GM11168 (cell line): Measurements from ENCODE around the gene CYSTM1.

Experiments used
- in situ Hi-C: fragments of 300-500 bp; cut with MboI; formaldehyde crosslinking; loops from one replicate; pipeline ENCODE4 v1.12.0; 2022; ENCODE audit warnings: low sequenced_read_pairs; ENCODE audit not compliant: unreplicated experiment

The CYSTM1 gene, protein sequence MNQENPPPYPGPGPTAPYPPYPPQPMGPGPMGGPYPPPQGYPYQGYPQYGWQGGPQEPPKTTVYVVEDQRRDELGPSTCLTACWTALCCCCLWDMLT

DNA sequence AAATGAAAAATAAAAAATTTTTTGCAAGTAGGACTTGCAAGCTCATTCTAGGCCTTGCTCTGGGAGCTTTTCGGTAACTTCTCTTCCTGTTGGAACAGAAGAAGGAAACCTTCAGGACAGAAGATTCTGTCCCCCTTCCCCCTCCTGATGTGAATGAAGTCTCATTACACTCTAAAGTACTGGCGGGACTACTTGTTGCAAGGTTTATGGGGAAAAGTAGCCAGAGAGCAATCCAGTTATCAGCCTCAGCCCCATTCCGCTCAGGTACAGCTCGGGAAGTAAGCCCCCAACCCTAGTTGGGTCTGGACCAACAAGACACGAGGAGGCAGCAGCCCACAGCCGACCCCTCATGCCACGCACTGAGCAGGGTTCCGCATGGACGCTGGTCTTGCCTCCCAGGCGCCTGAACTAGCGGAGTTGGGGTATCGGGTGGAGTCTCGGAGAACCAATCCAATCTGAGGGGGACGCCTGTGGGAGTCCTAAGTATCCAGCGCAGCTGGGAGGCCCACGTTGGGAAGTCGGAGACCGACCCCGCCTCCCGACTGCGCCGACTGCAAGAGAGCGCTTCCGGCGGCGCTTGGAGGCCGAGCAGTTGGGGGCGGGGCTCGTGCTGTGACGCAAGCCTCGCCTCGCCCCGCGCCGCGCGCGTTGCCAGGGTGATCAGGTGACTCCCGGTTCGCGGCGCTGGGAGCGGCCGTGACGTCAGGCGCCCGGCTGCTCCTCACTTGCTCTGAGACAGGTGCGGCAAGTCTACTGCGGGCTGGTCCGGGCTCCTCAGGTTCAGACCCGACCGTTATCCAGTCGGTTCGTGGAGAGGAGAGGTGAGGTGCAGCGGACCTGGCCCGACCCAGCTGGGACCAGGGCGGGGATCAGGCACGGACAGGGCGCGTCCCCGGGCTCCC, at the start of gene CYSTM1:
CYSTM1 (plus strand) TSS at position 724 of the 902 bp plus-strand sequence. CDS start 19,278 bp downstream, outside the sequence.
- in situ Hi-C loops = no loop called here

DNA sequence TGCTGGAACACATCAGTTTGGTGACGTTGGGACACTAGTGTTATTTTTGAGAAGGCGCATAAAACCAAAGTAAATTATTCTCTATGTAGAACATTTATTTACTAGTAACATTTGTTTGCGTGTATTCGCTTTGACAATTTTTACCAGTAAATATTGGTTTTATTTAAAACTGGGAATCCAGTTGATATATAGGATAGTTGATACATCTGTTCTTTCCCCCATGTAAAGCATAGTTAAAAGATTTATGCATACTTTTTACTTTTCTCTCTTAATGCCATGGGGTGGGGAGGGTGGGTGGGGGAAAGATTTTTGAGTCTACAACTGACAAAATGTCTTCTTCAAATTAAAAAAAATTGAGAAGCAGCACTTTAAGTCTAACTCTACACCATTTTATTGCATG, 49.4 kb upstream of the CYSTM1 start, which contains the start of gene IGIP:
IGIP (plus strand) TSS at position 301 of the 400 bp plus-strand sequence. CDS start 2,540 bp downstream, outside the sequence.
- in situ Hi-C loops = no loop called here

DNA sequence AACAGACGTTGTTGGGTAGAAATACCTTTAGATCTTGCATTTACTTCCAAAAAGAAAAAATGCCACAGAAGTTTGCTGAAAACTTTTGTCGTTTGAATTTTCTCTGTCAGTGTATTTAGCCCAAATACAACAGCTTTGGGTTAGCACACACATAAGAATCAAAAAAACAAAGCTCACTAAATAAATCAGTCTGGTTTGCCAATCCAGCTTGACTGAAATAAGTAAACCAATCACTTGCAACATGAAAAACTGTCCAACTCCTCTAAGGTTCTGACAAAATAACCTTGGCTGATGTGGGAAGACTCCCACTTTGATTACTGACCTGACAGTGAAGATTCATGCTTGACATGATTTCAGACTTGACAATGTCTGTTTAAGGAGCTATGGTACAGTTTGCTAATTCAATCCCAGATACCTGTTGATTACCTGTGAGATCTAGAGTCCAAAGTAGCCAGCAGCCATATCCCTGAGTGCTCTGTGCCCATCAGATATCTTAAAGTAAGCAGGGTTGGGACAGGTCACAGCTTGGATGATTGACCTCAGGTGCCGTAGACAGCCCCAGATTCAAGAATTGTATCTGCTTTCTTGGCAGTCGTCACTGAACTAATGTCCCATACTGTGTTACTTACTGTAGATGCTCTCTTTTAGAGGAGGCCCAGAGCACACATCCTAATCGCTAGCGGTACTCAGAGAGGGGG, 48.5 kb upstream of the CYSTM1 start:
- in situ Hi-C loops = no loop called here

DNA sequence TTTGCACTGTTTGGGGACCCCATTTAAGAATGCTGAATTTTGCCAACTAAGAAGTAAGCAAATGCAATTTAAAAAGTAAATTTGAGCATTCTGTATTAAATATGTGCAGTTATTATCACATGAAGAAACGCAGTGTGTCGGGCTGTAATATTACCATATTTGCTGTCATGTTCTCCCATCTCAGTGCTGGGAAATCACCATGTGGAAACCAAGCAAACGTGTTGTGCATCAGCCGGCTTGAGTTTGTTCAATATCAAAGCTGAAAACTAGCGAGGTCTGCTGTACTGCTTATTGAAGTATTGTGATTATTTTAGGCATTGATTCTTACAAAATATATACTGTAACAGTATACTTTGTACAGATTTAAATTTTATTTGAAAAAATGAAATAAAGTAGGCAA, 46.6 kb upstream of the CYSTM1 start:
- in situ Hi-C loops = no loop called here

DNA sequence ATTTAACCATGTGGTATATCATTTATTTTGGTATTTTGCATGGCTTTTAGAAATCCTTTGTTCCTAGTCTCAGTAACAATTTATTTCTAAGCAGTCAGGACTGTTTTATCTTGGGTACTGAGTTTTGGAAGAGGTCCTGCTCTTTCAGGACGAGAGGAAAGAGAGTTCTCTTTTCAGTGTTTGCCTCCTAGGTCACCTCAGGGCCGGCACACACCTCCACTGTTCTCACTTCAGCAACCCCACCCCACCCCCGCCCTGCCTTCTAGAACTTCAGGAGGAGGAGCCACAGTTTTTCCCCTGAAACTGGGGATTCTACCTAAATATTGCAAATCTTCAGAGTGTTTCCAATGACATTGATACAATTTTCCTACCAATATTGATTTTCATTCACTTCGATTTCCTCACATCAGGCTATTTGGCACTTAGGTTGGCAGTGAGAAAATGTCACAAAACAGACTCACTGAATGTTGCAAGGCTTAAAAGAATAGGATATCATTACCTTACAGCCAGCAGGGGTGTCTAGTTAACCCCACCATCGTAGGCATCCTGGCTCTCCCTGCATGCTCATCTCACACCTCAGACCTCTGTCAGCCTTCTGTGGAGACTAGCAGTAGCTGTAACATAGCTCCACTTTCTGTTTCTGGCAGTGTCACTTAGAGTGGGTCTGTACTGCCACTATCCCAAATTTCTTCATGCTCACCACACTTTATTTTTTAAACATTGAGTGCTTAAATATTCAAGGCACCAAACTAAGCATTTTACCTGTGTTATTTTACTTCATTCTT, 43.8 kb upstream of the CYSTM1 start:
- in situ Hi-C loops = no loop called here

DNA sequence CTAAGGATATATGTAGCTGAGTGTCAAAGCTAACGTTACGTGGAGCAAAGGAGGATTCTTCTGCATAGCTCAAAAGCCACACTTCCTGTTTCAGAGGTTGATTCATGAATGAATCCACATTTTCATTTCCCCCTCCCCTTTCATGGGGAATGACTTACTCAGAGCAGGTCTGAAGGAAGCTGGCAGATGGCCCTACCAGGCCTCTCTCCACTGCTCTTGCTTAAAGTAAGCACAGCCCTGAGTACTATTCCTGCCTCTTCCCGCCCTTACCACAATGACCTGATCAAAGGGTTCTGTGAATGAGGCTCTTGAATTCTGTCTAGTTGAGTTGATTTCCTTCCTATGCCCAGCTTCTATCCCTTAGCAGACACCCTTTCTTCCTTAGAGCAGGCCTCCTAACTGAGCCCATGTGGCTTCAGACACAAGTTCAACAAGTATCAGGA, 43.0 kb upstream of the CYSTM1 start:
- in situ Hi-C loops = no loop called here

DNA sequence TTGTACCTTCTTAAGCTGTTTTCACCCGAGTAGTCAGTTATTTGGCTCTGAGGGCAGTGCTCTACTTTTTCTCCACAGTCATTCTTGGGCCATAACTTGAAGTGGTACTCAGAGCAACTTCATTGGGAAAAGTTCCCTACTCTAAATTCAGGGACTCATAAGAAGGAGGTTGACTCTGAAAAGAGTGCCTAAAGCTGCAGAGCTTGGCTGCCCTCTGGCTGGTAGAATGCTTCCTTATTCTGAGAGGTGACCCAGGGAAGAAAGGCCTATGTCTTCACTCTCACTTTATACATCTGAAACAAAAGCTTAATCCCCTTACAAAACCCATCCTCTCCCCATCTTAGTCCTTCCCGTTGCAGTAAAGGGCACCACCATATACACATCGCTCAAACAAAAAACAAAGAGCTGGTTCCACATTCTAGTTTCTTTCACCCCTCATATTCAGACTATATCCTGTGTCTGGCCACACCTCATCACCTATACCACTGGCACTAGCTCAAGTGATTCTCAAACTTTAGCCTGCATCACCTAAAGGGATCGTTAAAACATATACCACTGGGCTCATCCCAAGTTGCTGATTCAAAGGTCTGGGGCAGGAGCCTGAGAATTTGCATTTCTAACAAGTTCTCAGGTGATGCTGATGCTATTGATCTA, 41.3 kb upstream of the CYSTM1 start:
- in situ Hi-C loops = no loop called here

DNA sequence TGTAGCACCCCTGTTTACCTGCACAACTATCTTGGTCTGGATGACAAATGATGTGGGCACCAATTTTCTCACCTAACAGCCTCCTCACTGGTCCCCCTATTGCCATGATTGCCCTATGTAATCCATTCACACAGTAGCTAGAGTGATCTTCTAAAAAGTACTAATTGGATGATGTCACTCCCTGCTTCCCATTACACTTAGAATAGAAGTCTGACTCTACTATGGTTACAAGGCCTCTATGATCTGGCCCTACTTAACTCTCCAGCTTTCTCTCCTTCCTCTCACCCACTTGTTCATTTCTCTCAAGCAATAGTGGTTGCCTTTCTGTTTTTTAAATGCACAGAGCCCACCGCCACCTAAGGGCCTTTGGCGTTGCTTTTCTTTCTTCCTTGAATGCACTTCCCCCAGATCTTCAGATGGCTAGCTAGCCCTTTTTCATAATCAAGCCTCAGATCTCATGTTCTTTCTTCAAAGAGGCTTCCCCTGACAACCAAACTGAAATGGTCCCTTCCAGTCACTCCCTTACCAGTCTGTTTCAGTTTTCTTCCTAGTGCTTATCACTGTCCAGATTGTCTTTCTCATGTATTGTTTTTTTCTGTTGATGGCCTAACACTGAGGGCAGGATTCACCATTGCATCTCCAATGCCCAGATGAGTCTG, 40.6 kb upstream of the CYSTM1 start:
- in situ Hi-C loops = no loop called here

DNA sequence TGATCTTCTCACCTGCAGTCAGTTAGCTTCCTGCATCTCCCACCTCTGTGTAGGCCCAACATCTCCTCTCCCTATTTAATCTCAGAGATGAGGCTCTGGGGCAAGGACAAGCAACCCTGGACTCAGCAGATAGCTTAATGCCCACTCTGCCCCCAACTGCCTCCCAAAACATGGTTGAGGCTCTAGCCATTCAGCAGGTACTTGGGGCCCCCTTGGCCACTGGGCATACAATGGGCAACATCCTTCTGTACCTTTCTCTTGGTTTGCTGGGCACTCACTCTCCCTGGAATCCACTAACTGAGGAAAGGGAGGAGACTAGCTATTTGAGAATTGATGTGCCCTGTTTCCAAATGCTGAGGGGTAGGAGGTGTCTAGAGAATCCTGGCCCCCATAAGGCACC, 39.9 kb upstream of the CYSTM1 start:
- in situ Hi-C loops = no loop called here

DNA sequence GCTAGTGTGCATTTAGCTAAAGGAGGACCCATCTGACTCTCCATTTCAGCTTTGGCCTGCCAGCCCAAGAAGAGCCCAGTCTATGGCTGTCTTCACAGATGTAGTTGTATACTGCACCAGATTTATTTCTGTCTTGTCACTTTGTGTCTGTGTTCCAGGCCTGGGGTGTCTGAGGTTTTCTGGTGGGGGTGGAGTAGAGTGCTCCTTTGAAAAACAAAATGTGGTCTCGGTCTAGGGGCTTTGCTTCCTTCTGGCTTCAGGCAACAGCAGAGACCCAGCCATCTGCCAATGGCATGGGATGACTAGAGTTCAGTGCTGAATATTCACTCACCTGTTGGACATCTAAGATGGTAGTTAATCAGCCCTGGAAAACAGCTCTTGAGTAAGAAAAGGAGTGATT, 38.4 kb upstream of the CYSTM1 start:
- in situ Hi-C loops = no loop called here

DNA sequence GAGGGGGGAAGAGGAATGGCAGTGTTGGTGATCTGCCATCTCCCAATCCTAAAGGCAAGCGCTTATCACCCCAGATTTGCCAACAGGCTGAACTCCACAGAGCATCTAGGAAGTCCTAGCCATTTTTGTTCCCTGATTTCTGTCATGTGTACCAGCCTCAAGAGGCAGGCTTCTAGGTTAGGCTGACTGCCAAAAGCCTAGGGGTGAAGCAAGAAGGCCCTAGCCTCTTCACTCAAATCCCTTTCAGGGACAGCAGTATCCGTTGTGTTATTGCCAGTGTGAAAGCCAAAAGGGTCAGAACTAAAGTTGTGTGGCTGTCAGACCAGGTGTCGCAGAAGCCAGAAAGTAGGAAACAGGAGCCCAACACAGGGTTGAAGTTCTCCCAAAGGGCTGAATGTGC, 34.6 kb upstream of the CYSTM1 start:
- in situ Hi-C loops = loop anchor here (5.0 kb wide), 1 partner anchor 58 kb away; no protein-coding TSS in a partner anchor

DNA sequence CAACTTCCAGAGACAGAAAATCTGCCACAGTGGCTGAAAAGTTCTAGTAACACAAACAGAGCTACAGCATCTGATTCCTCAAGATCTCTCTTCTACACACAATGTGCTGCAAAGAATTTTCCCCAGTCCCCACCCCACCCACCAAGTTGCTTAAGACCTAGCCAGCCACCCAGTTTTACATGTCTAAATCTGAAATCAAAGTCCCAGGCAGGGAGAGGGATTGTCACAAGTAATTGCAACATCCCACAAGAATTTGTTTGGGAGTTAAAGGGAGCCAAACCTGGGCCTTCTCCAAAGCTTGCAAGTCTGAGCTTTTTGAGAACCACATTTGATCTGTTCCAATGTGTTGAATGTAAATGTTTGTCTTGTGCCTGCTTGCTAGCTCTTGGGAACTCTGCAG, 33.7 kb upstream of the CYSTM1 start:
- in situ Hi-C loops = loop anchor here (5.0 kb wide), 1 partner anchor 59 kb away; no protein-coding TSS in a partner anchor

DNA sequence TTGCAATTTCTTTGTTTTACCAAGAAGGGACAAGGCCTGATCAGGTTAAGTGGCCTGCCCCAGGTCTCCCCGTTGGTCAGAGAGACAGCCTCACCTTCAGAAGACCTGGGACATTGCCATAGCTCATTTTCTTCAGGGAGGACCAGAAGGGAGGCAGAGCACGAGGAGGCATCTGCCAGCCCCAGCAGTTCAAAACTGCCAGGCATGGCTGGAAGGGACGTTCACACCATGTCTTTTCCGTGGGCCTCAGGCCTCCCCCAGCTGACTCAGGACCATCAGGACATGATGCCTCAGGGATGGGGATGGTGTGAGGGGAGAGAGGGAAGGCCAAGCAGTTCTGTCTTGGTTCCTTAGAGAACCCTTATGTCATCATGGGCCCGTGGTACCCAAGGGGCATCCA, 32.7 kb upstream of the CYSTM1 start:
- in situ Hi-C loops = loop anchor here (5.0 kb wide), 1 partner anchor 60 kb away; no protein-coding TSS in a partner anchor

DNA sequence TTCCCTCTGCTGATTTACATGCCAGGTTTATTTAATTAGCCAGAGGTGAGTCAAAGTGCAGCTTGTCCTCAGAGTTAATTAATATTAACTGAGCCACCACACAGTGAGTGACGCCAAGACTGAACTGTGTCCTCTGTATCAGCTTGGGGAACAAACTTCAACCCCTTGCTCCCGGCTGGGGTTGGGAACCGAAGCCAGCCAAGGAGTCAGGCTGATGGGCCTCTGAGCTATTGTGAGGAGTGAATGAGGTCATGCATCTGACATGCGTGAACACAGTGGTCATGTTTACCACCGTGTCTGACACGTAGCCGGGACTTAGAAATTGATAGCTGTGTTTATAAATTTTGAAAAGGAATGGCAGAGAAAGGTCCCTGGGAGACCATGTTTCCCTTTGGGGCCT, 32.1 kb upstream of the CYSTM1 start:
- in situ Hi-C loops = loop anchor here (5.0 kb wide), 1 partner anchor 61 kb away; no protein-coding TSS in a partner anchor

DNA sequence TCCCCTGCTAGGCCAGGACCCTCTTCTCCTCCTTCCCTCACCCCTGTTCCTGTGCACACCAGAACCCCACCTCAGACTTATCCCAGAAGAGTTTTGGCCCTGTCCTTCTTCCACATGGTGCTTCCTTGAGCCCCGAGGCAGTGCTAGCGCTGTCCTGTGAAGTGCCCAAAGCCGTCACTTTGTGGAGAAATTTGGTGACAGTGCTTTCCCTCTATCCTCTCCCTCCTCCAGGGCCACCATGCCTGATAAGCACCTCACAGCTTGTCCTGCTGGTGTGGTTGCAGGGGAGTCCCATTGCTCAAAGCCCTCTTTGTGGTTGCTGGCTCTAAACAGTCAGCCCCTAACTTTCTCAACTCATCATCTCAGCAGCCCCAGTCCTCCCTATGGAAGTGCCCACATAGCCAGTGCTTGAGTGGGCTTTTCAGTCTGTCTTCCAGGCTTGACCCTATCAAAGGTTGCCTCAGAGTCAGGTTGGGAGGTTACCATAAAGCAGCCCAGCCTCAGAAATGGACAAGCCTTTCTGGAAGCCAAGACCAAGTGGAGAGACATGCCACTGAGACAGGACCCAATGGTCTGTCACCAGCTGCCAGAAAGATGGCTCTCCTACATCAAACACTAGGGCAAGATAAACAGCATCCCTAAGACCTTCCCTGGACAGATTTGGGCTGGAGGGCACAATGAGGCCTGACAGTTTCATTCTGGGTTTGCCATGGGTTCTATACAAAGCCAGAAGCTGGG, 31.3 kb upstream of the CYSTM1 start:
- in situ Hi-C loops = loop anchor here (5.0 kb wide), 1 partner anchor 61 kb away; no protein-coding TSS in a partner anchor

DNA sequence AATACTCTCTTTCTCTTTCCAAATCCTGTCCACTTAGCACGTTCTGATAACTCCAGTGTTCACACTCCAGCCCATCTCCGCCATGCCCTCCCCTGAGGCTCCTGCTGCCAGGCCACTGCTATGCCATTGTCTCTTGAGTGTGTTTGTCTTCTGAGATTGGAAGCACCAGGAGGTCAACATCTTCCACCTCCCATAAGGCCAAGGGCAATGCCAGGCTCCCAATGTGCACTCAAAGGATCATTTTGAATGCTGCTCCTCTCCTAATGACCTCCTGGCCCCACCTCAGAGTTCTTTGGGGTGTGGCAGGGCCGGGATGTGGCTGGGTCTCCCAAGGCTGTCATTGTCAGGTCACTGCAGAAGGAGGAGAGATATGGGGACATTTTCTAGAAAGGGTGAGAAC, 29.7 kb upstream of the CYSTM1 start:
- in situ Hi-C loops = no loop called here

DNA sequence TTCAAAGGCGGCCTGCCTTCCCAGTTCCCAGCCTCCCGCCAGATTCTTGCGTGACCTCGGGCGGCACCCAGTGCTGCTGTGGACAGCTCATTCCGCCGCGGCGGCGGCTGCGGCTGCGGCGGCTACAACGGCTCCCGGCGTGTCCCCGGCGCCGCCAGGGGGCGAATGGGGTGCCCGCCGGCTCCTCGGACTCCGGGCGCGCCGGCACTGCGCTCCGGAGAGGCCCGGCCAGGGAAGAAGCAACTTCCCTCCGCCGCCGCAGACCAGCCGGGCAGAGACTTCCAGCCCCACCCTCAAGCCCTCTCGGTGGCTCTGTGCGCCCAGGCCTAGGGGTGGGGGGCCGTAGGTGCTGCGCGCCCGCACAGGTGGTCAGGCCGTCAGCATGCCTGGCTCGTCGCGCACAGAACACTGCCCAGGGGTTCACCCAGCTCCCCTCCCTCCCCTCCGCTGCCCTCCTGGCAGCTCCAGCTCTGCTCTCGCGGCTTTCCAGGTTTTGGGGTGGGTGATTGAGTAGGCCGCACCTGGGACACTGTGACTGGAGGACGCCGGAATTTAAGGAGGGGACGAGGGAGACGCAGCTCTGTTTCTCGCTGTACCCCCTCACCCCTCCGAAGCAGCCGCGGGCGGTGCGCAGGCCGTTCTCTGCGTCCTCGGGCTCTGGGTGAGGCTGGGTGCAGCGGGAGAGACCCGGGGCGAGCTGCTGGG, 29.0 kb upstream of the CYSTM1 start:
- in situ Hi-C loops = no loop called here

DNA sequence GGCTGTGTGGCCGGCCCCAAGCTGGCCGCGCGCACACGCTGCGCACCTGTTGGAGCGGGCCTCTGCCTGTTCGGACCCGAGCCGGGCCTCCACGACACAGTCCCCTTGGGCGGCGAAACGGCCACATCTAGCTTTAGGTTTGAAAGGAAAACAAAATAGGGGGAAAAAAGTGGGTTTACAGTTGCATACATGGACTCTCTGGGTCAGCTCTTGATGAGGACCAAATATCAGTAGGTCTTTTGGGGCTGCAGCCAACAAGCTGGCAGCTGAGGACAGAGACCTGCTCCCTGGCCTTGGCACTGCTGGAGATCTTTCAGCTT, 28.5 kb upstream of the CYSTM1 start:
- in situ Hi-C loops = no loop called here
